Stomach (tissue), 9 donors: Measurements from ENCODE around the gene CPED1. TPM values are rescaled to one million over a fixed set of nuclear protein-coding genes. Genes with fewer than 3 reads are reported as not detected.

Experiments used
- DNase-seq, 2 donors: peaks; one replicate each; pipeline versions ENCODE4 v3.0.0 to v3.0.0-alpha.2; 2013 to 2019
- H3K27ac ChIP-seq, 5 donors: fragments of 200-600 bp in 4 of 5; sonication (generic) in 4 of 5; one replicate each; pipeline ENCODE4 v1.5.1; 2013 to 2019; ENCODE audit warnings: mild to moderate bottlenecking in 1 of 5, moderate library complexity in 1 of 5
- H3K27me3 ChIP-seq, 3 donors: fragments of 200-600 bp; sonication (generic); one replicate each; pipeline ENCODE4 v1.5.1; 2017 to 2019; ENCODE audit warnings: mixed run types in 1 of 3
- H3K36me3 ChIP-seq, 4 donors: fragments of 200-600 bp; sonication (generic); 1 replicate in 3 of 4; 2 replicates in 1 of 4; pipeline ENCODE4 v1.5.1; 2016 to 2019
- H3K4me1 ChIP-seq, 4 donors: fragments of 200-600 bp; sonication (generic); one replicate each; pipeline ENCODE4 v1.5.1; 2016 to 2019
- H3K4me3 ChIP-seq, 4 donors: fragments of 200-600 bp; sonication (generic) in 3 of 4; one replicate each; pipeline ENCODE4 v1.5.1; 2016 to 2019; ENCODE audit warnings: mild to moderate bottlenecking in 1 of 4
- H3K9me3 ChIP-seq, 4 donors: fragments of 200-600 bp; sonication (generic); one replicate each; pipeline ENCODE4 v1.5.1; 2016 to 2019
- EP300 ChIP-seq: sonication (generic); formaldehyde crosslinking; IDR thresholded peaks from one replicate; pipeline ENCODE4 v1.6.1; 2017; ENCODE audit warnings: antibody characterized with exemption
- POLR2A ChIP-seq, 4 donors: fragments of 450-650 bp; IDR thresholded peaks; one replicate each; pipeline ENCODE4 v1.6.1; 2016; ENCODE audit warnings: antibody characterized with exemption in 4 of 4, control low read depth in 2 of 4, mild to moderate bottlenecking in 1 of 4, moderate library complexity in 1 of 4
- POLR2AphosphoS5 ChIP-seq, 3 donors: sonication (generic); formaldehyde crosslinking; IDR thresholded peaks; one replicate each; pipeline ENCODE4 v1.6.1; 2016; ENCODE audit warnings: antibody characterized with exemption in 3 of 3
- WGBS, 5 donors: extraction: QIAGEN DNeasy Blood & Tissue Kit in 3 of 5; methylation state at CpG; one replicate each; pipeline versions ENCODE4 v1.1.5 to v1.1.7; 2013 to 2018; 5-methylcytosine and 5-hydroxymethylcytosine counted together
- intact Hi-C: fragments of 100-400 bp; cut with DNase I; formaldehyde crosslinking; loops from one replicate; pipeline ENCODE4 v1.15.1; 2023; ENCODE audit warnings: low total_unique reads
- polyA plus RNA-seq, 3 donors: library from polyadenylated mRNA; stranded (reverse); fragments of 200-250 nt; gene quantifications; one replicate each; pipeline ENCODE4 v1.2.3, GENCODE V29; 2013
- total RNA-seq, 5 donors: library from RNA; depleted of rRNA; stranded (reverse); fragments of >200 nt; gene quantifications; one replicate each; pipeline versions ENCODE4 v1.1.0 to v1.2.3, GENCODE V29; 2014 to 2016
- TF ChIP-seq, protein P1 (sequence below), 7 experiments: fragments of 450-650 bp in 4 of 7; fragments of 200-600 bp in 3 of 7; sonication (generic) in 3 of 7; IDR thresholded peaks; one replicate each; pipeline ENCODE4 v1.5.1; 2016 to 2019; ENCODE audit warnings: antibody characterized with exemption in 7 of 7, control low read depth in 2 of 7, mild to moderate bottlenecking in 1 of 7
- donor health status: healthy with polysubstance abuse.
- donor health status: Bipolar disorder and iron deficiency.
- donor health status: healthy.

Gene CPED1
- total and polyA plus RNA-seq, 8 donors = 3.0 to 58.7 (median 15.9) TPM

DNA sequence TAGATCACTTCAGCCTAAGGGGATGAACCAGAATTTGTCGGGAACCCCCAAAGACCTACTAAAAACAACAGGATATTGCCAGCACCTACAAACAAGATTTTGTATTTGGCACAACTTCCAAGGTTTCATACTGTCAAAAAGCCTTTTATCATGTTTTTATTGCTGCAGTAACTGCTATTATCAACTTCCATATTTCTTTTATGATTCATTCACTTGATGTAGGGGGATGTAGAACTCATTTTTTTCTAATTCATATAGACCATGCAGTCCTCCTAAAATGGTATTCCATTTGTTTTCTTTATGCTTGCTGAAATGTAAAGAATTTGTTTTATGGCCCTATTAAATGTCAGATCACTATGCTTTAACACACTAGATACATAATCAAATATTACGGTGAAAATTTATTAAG lies 310.3 kb downstream of the CPED1 start:
- Histone ChIP-seq H3K27ac (no peak overlapping the region), H3K36me3 (peaks cover 0 to 10% (median 5%) of the 10 kb centered on the region in 4 donors), H3K4me1 (no peaks in the 10 kb centered on the region), H3K9me3 (no peaks in the 10 kb centered on the region), H3K4me3 (no peak overlapping the region), H3K27me3 (no peaks in the 10 kb centered on the region)
- TF ChIP-seq POLR2A (IDR thresholded peaks at IDR 0.05) = no peak
- no peak for TF ChIP-seq EP300
- TF ChIP-seq POLR2AphosphoS5 (IDR thresholded peaks at IDR 0.05) = no peak
- TF ChIP-seq, protein P1, sequence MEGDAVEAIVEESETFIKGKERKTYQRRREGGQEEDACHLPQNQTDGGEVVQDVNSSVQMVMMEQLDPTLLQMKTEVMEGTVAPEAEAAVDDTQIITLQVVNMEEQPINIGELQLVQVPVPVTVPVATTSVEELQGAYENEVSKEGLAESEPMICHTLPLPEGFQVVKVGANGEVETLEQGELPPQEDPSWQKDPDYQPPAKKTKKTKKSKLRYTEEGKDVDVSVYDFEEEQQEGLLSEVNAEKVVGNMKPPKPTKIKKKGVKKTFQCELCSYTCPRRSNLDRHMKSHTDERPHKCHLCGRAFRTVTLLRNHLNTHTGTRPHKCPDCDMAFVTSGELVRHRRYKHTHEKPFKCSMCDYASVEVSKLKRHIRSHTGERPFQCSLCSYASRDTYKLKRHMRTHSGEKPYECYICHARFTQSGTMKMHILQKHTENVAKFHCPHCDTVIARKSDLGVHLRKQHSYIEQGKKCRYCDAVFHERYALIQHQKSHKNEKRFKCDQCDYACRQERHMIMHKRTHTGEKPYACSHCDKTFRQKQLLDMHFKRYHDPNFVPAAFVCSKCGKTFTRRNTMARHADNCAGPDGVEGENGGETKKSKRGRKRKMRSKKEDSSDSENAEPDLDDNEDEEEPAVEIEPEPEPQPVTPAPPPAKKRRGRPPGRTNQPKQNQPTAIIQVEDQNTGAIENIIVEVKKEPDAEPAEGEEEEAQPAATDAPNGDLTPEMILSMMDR (IDR thresholded peaks at IDR 0.05) = no peak
- DNase-seq = no peak
- intact Hi-C loops = no loop called here
- WGBS, 5 donors = 80 to 97% (median 94%) methylated on average over 2 of the region's 2 CpGs

DNA sequence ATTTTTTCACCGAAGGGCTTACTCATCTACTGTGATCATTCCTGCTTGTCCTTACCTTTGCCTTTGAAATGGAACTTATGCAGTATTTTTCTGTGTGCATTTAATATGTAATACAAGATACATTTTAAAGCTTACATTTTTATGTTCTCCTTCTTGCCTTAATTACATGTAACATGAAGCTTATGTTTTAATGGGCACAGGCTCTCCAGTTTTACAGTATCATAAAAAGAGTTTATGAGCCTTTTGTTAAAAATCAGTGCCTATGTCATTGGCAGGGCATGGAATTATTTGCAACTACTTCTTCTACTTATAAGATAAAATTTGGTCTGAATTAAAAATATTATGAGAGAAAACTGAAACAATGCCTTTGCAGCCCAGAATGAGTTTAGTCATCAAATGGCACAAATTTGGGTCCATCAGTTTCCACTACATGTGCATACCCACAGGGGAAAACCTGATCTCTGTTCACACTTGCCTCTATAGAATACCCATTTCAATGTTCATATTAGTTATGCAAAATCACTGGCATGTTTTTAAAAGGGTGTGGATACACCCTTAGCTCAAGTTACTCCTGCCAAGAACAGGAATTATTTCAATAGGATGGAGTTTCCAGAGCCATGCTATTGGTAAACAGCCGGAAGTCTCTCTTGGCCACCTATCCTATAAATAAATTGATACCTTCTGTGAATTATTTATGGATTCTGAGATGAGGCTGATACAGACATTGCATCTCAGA lies 312.3 kb downstream of the CPED1 start:
- TF ChIP-seq POLR2AphosphoS5 (IDR thresholded peaks at IDR 0.05) (no peak), EP300 (no peak), POLR2A (IDR thresholded peaks at IDR 0.05) (no peak)
- TF ChIP-seq, protein P1 (IDR thresholded peaks at IDR 0.05) = no peak
- Histone ChIP-seq H3K4me1 (no peaks in the 10 kb centered on the region), H3K27me3 (no peaks in the 10 kb centered on the region), H3K36me3 (peaks cover 0 to 3% (median under 1%) of the 10 kb centered on the region in 4 donors), H3K4me3 (no peak overlapping the region), H3K27ac (no peak overlapping the region), H3K9me3 (no peaks in the 10 kb centered on the region)
- 85 to 92% (median 91%) methylated on average over 2 of the region's 2 CpGs for WGBS, 5 donors
- DNase-seq = no peak
- intact Hi-C loops = no loop called here

DNA sequence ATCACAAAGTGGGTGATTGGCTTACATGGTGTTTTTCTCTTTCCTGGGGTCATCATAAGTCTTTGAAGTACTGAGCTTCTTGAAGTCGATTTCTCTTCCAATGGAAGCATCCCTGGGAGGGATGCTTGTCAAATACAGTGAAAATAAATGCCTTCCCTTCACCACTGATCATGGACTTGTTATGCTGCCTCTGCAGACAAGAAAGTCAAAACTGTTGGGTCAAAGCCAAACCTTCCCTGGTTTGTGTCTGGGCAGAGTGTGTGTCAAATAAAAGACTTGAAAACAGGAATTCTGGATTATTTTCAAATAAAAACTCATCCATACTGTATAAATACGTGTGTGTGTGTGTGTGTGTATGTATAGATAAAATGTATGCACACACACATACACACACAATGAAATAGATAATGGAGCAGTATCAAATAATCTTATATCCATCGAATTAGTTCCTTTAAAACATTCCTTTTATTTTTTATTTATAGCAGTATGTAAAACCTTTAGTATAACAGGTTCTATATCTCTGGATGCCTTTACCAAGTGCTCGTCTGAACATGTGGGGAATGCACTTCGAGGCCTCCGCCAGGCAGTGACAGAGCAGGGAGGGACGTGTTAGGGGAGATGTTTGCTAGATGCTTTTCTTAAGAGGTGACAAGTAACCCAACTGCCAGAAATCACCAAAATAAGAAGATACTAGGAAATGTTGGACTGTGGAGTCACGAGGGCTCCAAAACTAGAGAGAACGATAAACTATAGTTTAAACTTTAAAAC lies 313.1 kb downstream of the CPED1 start:
- Histone ChIP-seq H3K27ac (no peak overlapping the region), H3K4me3 (no peak overlapping the region), H3K27me3 (no peaks in the 10 kb centered on the region), H3K4me1 (no peaks in the 10 kb centered on the region), H3K9me3 (no peaks in the 10 kb centered on the region), H3K36me3 (no peaks in the 10 kb centered on the region)
- intact Hi-C loops = no loop called here
- DNase-seq = peak in 1 of 2 donors; percentile 23
- WGBS, 5 donors = 73 to 81% (median 74%) methylated on average over 9 of the region's 9 CpGs
- TF ChIP-seq EP300 (no peak), POLR2A (IDR thresholded peaks at IDR 0.05) (no peak), POLR2AphosphoS5 (IDR thresholded peaks at IDR 0.05) (no peak)
- TF ChIP-seq, protein P1 (IDR thresholded peaks at IDR 0.05) = no peak

DNA sequence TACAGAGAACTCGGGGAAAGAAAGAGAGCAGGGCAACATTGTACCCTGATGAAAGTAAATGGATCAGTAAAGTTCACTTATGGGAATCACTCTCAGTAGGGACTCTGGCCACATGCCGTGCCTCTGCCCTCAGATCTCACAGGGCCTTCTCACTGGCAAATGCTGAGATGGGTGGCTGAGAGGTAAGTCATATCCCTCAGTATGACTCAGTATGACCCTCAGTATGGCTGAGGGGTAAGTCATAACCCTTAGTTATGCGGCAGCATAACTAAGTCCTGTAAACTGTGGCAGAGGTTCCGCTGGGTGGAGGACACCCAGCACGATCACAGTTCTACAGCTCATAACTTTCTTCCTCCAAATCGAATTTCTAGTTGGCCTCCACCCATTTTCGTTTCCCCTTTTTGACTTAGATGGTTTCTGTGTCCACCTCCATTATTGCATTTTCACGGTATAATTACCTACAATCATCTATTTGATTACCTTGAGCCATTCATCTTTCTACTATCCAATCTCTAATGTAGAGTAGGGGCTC lies 313.8 kb downstream of the CPED1 start:
- 77 to 91% (median 84%) methylated on average over 8 of the region's 8 CpGs for WGBS, 5 donors
- DNase-seq = no peak

More for the DNA sequence above, 313.8 kb downstream of the CPED1 start:
- H3K27me3 ChIP-seq = no peaks in the 10 kb centered on the region
- no peaks in the 10 kb centered on the region for H3K9me3 ChIP-seq
- H3K4me1 ChIP-seq = no peaks in the 10 kb centered on the region
- H3K27ac ChIP-seq = no peak overlapping the region
- H3K36me3 ChIP-seq = no peaks in the 10 kb centered on the region
- no peak overlapping the region for H3K4me3 ChIP-seq
- TF ChIP-seq POLR2AphosphoS5 (IDR thresholded peaks at IDR 0.05) = no peak
- TF ChIP-seq POLR2A (IDR thresholded peaks at IDR 0.05) = no peak
- TF ChIP-seq, protein P1 (IDR thresholded peaks at IDR 0.05) = no peak
- TF ChIP-seq EP300 = no peak
- intact Hi-C loops = no loop called here
